SK-N-SH (cell line): Measurements from ENCODE around the gene CCDC178. TPM values are rescaled to one million over a fixed set of nuclear protein-coding genes. Genes with fewer than 3 reads are reported as not detected.

Experiments used
- CTCF ChIA-PET: fragments of 300-600, 350-600 bp; formaldehyde crosslinking; extraction: SDS; loops from one replicate; lab custom pipeline; 2021; lab: Yijun Ruan, JAX
- POLR2A ChIA-PET: fragments of 350-600 bp; sonication (Branson Sonifier 250); formaldehyde crosslinking; extraction: SDS; loops from one replicate; lab custom pipeline; 2020; ENCODE audit warnings: antibody characterized with exemption, inconsistent platforms; lab: Yijun Ruan, JAX
- DNase-seq: peaks from one replicate; pipeline ENCODE4 v3.0.0; 2012
- H2AFZ ChIP-seq: fragments of 200-600 bp; sonication (generic); 2 replicates; pipeline ENCODE4 v1.8.1; 2016; ENCODE audit warnings: antibody characterized with exemption, mild to moderate bottlenecking, low read depth
- H3F3A ChIP-seq: fragments of 200-600 bp; sonication (generic); replicated peaks from 2 replicates; pipeline ENCODE3; 2016; ENCODE audit warnings: antibody characterized with exemption, mild to moderate bottlenecking; ENCODE audit not compliant: insufficient read depth
- H3K27ac ChIP-seq, 2 experiments: fragments of 200-500 bp in 1 of 2; fragments of 200-600 bp in 1 of 2; sonication (Bioruptor generic) in 1 of 2; sonication (generic), shearing (Covaris generic) in 1 of 2; 2 replicates each; pipeline versions ENCODE4 v1.5.1 to v1.6.1; 2014 to 2016; ENCODE audit warnings: low read depth in 2 of 2, inconsistent platforms in 1 of 2, low read length in 1 of 2, mild to moderate bottlenecking in 1 of 2, mixed read lengths in 1 of 2
- H3K27me3 ChIP-seq: fragments of 200-600 bp; sonication (generic), shearing (Covaris generic); 2 replicates; pipeline ENCODE4 v1.6.1; 2016; ENCODE audit warnings: mixed run types; ENCODE audit not compliant: insufficient read depth
- H3K36me3 ChIP-seq, 2 experiments: fragments of 200-500 bp in 1 of 2; fragments of 200-600 bp in 1 of 2; sonication (Bioruptor generic) in 1 of 2; sonication (generic) in 1 of 2; replicated peaks in 1 of 2; 2 replicates each; pipeline versions ENCODE3 to v1.5.1; 2014 to 2016; ENCODE audit warnings: low read length in 1 of 2, mild to moderate bottlenecking in 1 of 2; ENCODE audit not compliant: insufficient read depth in 2 of 2, control insufficient read depth in 1 of 2
- H3K4me1 ChIP-seq, 2 experiments: fragments of 200-500 bp in 1 of 2; fragments of 200-600 bp in 1 of 2; sonication (Bioruptor generic) in 1 of 2; sonication (generic), shearing (Covaris generic) in 1 of 2; 2 replicates each; pipeline versions ENCODE4 v1.5.1 to v1.6.1; 2014 to 2016; ENCODE audit warnings: low read depth in 1 of 2, low read length in 1 of 2, mixed run types in 1 of 2; ENCODE audit not compliant: insufficient read depth in 2 of 2, control insufficient read depth in 1 of 2
- H3K4me2 ChIP-seq: fragments of 200-600 bp; sonication (generic), shearing (Covaris generic); 2 replicates; pipeline ENCODE4 v1.6.1; 2017; ENCODE audit warnings: mixed run types
- H3K4me3 ChIP-seq, 2 experiments: fragments of 200-500 bp in 1 of 2; fragments of 200-600 bp in 1 of 2; sonication (Bioruptor generic) in 1 of 2; sonication (generic), shearing (Covaris generic) in 1 of 2; 2 replicates each; pipeline versions ENCODE4 v1.5.1 to v1.8.1; 2014 to 2016; ENCODE audit warnings: low read depth in 2 of 2, inconsistent platforms in 1 of 2, low read length in 1 of 2, mild to moderate bottlenecking in 1 of 2, mixed read lengths in 1 of 2, moderate library complexity in 1 of 2
- H3K79me2 ChIP-seq: fragments of 200-600 bp; sonication (generic); 2 replicates; pipeline ENCODE4 v1.8.1; 2017; ENCODE audit warnings: mild to moderate bottlenecking; ENCODE audit not compliant: insufficient read depth
- H3K9ac ChIP-seq: fragments of 200-600 bp; sonication (generic); 2 replicates; pipeline ENCODE4 v1.6.1; 2017; ENCODE audit warnings: mixed run types
- H3K9me2 ChIP-seq: fragments of 200-600 bp; sonication (generic); 2 replicates; pipeline ENCODE4 v1.6.1; 2017; ENCODE audit warnings: mixed run types
- H3K9me3 ChIP-seq: fragments of 200-600 bp; sonication (generic); 2 replicates; pipeline ENCODE4 v1.6.1; 2017; ENCODE audit warnings: mixed run types, mild to moderate bottlenecking, moderate library complexity
- H4K20me1 ChIP-seq: fragments of 200-600 bp; sonication (generic); 2 replicates; pipeline ENCODE4 v1.6.1; 2017; ENCODE audit warnings: mild to moderate bottlenecking, mixed run types; ENCODE audit not compliant: insufficient read depth
- CHD2 ChIP-seq: fragments of 150-350 bp; IDR thresholded peaks from 2 replicates; pipeline ENCODE4 v1.6.1; 2018; ENCODE audit warnings: low read length; ENCODE audit not compliant: partially characterized antibody
- FOSL2 ChIP-seq: IDR thresholded peaks from 2 replicates; pipeline ENCODE4 v1.4.0; 2012; ENCODE audit warnings: low read depth, mild to moderate bottlenecking, moderate library complexity, borderline replicate concordance
- NFIC ChIP-seq: IDR thresholded peaks from 2 replicates; pipeline ENCODE4 v1.4.0; 2012; ENCODE audit warnings: borderline replicate concordance
- RFX5 ChIP-seq: IDR thresholded peaks from 2 replicates; pipeline ENCODE4 v1.6.1; 2012; ENCODE audit warnings: mild to moderate bottlenecking, improper control_type of control experiment, low read length
- SMC3 ChIP-seq: IDR thresholded peaks from 2 replicates; pipeline ENCODE4 v1.6.1; 2012; ENCODE audit warnings: low read depth, low read length, improper control_type of control experiment
- TEAD4 ChIP-seq: IDR thresholded peaks from 2 replicates; pipeline ENCODE4 v1.4.0; 2012; ENCODE audit warnings: mild to moderate bottlenecking, borderline replicate concordance; ENCODE audit not compliant: insufficient read depth
- WGBS: methylation state at CpG from one replicate; pipeline ENCODE4 v1.1.6; 2017; ENCODE audit warnings: low lambda C conversion rate; 5-methylcytosine and 5-hydroxymethylcytosine counted together
- polyA plus RNA-seq, 3 experiments: library from polyadenylated mRNA; depleted of rRNA; stranded (reverse); fragments of >200 nt; gene quantifications; 2 replicates each; pipeline ENCODE4 v1.2.3, GENCODE V29; 2012
- TF ChIP-seq, protein P1 (sequence below): fragments of 200-600 bp; sonication (generic); IDR thresholded peaks from 2 replicates; pipeline ENCODE4 v1.6.1; 2017; ENCODE audit warnings: antibody characterized with exemption, mild to moderate bottlenecking, moderate library complexity
- TF ChIP-seq, protein P2 (sequence below): IDR thresholded peaks from 2 replicates; pipeline ENCODE4 v1.6.1; 2012; ENCODE audit warnings: mild to moderate bottlenecking, low read depth, low read length, moderate library complexity
- TF ChIP-seq, protein P3 (sequence below): IDR thresholded peaks from 2 replicates; pipeline ENCODE4 v1.4.0; 2012; ENCODE audit warnings: low read depth, borderline replicate concordance
- TF ChIP-seq, protein P4 (sequence below): IDR thresholded peaks from 2 replicates; pipeline ENCODE4; 2012

Gene CCDC178
- polyA plus RNA-seq, 1 of the 3 experiments (the other 2 are of a cell fraction): not detected

DNA sequence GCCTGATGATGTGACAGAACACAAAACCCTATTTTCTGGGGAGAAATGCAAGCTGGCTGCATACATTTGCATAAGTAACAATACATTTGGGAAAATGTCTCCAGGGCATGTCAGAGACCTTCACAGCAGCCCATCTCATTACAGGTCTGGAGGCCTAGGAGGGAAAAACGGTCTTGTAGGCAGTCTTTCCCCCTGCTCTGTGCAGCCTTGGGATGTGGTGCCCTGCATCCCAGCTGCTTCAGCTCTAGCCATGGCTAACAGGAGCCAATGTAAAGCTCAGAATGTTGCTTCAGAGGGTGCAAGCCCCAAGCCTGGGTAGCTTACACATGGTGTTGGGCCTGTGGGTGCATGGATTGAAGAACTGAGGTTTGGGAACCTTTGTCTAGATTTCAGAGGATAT lies 133.0 kb downstream of the CCDC178 start:
- TF ChIP-seq, protein P1, sequence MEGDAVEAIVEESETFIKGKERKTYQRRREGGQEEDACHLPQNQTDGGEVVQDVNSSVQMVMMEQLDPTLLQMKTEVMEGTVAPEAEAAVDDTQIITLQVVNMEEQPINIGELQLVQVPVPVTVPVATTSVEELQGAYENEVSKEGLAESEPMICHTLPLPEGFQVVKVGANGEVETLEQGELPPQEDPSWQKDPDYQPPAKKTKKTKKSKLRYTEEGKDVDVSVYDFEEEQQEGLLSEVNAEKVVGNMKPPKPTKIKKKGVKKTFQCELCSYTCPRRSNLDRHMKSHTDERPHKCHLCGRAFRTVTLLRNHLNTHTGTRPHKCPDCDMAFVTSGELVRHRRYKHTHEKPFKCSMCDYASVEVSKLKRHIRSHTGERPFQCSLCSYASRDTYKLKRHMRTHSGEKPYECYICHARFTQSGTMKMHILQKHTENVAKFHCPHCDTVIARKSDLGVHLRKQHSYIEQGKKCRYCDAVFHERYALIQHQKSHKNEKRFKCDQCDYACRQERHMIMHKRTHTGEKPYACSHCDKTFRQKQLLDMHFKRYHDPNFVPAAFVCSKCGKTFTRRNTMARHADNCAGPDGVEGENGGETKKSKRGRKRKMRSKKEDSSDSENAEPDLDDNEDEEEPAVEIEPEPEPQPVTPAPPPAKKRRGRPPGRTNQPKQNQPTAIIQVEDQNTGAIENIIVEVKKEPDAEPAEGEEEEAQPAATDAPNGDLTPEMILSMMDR: no peak
- TF ChIP-seq FOSL2: no peak
- TF ChIP-seq, protein P2, sequence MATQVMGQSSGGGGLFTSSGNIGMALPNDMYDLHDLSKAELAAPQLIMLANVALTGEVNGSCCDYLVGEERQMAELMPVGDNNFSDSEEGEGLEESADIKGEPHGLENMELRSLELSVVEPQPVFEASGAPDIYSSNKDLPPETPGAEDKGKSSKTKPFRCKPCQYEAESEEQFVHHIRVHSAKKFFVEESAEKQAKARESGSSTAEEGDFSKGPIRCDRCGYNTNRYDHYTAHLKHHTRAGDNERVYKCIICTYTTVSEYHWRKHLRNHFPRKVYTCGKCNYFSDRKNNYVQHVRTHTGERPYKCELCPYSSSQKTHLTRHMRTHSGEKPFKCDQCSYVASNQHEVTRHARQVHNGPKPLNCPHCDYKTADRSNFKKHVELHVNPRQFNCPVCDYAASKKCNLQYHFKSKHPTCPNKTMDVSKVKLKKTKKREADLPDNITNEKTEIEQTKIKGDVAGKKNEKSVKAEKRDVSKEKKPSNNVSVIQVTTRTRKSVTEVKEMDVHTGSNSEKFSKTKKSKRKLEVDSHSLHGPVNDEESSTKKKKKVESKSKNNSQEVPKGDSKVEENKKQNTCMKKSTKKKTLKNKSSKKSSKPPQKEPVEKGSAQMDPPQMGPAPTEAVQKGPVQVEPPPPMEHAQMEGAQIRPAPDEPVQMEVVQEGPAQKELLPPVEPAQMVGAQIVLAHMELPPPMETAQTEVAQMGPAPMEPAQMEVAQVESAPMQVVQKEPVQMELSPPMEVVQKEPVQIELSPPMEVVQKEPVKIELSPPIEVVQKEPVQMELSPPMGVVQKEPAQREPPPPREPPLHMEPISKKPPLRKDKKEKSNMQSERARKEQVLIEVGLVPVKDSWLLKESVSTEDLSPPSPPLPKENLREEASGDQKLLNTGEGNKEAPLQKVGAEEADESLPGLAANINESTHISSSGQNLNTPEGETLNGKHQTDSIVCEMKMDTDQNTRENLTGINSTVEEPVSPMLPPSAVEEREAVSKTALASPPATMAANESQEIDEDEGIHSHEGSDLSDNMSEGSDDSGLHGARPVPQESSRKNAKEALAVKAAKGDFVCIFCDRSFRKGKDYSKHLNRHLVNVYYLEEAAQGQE: no peak
- no peak for TF ChIP-seq CHD2
- no peak for TF ChIP-seq SMC3
- no peak for TF ChIP-seq NFIC
- TF ChIP-seq, protein P3, sequence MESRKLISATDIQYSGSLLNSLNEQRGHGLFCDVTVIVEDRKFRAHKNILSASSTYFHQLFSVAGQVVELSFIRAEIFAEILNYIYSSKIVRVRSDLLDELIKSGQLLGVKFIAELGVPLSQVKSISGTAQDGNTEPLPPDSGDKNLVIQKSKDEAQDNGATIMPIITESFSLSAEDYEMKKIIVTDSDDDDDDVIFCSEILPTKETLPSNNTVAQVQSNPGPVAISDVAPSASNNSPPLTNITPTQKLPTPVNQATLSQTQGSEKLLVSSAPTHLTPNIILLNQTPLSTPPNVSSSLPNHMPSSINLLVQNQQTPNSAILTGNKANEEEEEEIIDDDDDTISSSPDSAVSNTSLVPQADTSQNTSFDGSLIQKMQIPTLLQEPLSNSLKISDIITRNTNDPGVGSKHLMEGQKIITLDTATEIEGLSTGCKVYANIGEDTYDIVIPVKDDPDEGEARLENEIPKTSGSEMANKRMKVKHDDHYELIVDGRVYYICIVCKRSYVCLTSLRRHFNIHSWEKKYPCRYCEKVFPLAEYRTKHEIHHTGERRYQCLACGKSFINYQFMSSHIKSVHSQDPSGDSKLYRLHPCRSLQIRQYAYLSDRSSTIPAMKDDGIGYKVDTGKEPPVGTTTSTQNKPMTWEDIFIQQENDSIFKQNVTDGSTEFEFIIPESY: no peak
- no peak for TF ChIP-seq TEAD4
- CTCF ChIA-PET: no interaction called here
- DNase-seq: no peak
- POLR2A ChIA-PET: no interaction called here
- Histone ChIP-seq H4K20me1 (no peaks in the 10 kb centered on the region), H3K27ac (no peak overlapping the region), H3K4me3 (no peak overlapping the region), H3K9me2 (no peaks in the 10 kb centered on the region), H3K79me2 (no peaks in the 10 kb centered on the region), H3K27me3 (no peaks in the 10 kb centered on the region), H2AFZ (no peak overlapping the region), H3K4me1 (no peaks in the 10 kb centered on the region), H3K9ac (no peak overlapping the region), H3K9me3 (no peaks in the 10 kb centered on the region), H3K36me3 (no peaks in the 10 kb centered on the region), H3F3A (no peaks in the 10 kb centered on the region), H3K4me2 (no peak overlapping the region)
- 0% methylated on average over 1 of the region's 1 CpG for WGBS

DNA sequence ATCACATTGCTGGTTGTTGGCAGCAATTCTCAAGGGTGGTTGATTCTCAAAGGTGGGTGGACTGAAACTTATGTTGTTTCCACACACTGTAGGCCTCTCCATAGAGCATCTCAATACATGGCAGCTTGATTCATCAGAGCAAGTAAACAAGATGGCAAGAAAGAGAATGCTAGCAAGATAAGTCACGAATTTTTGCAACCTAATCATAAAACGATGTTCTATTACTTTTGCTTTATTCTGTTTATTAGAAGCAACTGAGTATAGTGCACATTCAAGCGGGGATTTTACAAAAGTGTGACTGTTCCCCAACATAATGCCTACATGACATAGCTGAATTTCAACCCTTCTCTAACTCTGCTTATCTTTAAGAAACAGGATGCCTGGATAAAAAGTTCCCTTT lies 136.2 kb downstream of the CCDC178 start:
- POLR2A ChIA-PET: no interaction called here
- Histone ChIP-seq H3K9me3 (no peaks in the 10 kb centered on the region), H3K4me1 (no peaks in the 10 kb centered on the region), H3K9me2 (no peaks in the 10 kb centered on the region), H3K27ac (no peak overlapping the region), H3F3A (no peaks in the 10 kb centered on the region), H2AFZ (no peak overlapping the region), H3K79me2 (no peaks in the 10 kb centered on the region), H3K4me2 (no peak overlapping the region), H3K4me3 (no peak overlapping the region), H3K27me3 (no peaks in the 10 kb centered on the region), H3K36me3 (no peaks in the 10 kb centered on the region), H3K9ac (no peak overlapping the region), H4K20me1 (no peaks in the 10 kb centered on the region)
- CTCF ChIA-PET: no interaction called here
- 13% methylated on average over 3 of the region's 3 CpGs for WGBS
- no peak for DNase-seq
- TF ChIP-seq, protein P2: no peak
- TF ChIP-seq RFX5 (no peak), FOSL2 (no peak), CHD2 (no peak)
- TF ChIP-seq, protein P4, sequence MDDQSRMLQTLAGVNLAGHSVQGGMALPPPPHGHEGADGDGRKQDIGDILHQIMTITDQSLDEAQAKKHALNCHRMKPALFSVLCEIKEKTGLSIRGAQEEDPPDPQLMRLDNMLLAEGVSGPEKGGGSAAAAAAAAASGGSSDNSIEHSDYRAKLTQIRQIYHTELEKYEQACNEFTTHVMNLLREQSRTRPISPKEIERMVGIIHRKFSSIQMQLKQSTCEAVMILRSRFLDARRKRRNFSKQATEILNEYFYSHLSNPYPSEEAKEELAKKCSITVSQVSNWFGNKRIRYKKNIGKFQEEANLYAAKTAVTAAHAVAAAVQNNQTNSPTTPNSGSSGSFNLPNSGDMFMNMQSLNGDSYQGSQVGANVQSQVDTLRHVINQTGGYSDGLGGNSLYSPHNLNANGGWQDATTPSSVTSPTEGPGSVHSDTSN: no peak
- TF ChIP-seq, protein P1: no peak
